HCT116 (cell line): Measurements from ENCODE around the gene MESP2. TPM values are rescaled to one million over a fixed set of nuclear protein-coding genes. Genes with fewer than 3 reads are reported as not detected.

Experiments
- ATAC-seq: fragments of 200-7000 bp; cut with Tn5 transposase; 2 replicates; pipeline ENCODE4 v1.9.1; 2020; ENCODE audit warnings: mild to moderate bottlenecking, moderate library complexity
- BruUV-seq: library from RNA; stranded (reverse); fragments of 400-500 nt; replicated peaks from 2 replicates; lab custom pipeline; 2021; lab: Mats Ljungman, UMichigan
- CTCF ChIA-PET: fragments of 300-600 bp; sonication (Branson Sonifier 250); formaldehyde crosslinking; loops from one replicate; lab custom pipeline; 2021; ENCODE audit warnings: antibody characterized with exemption; lab: Charles Lee
- POLR2A ChIA-PET: fragments of 300-600, 350-600 bp; sonication (Branson Sonifier 250); formaldehyde crosslinking; loops from one replicate; lab custom pipeline; 2021; ENCODE audit warnings: antibody characterized with exemption; lab: Charles Lee
- RAD21 ChIA-PET, 2 experiments: fragments of 300-600 bp; sonication (Branson Sonifier 250); formaldehyde crosslinking; loops; one replicate each; lab custom pipeline; 2023; ENCODE audit warnings: low total read pairs in 2 of 2; ENCODE audit not compliant: uncharacterized antibody in 2 of 2, unreplicated experiment in 2 of 2, low non-redundant PET in 1 of 2; lab: Charles Lee
- DNase-seq: peaks from one replicate; pipeline ENCODE4 v3.0.0-alpha.2; 2010; ENCODE audit warnings: low read depth, low spot score
- H2AFZ ChIP-seq: fragments of 200-600 bp; shearing (Covaris generic), sonication (generic); 2 replicates; pipeline ENCODE4 v1.6.1; 2017; ENCODE audit warnings: low read depth, mixed run types, mixed read lengths, antibody characterized with exemption, low read length; ENCODE audit not compliant: poor library complexity, severe bottlenecking
- H3K27ac ChIP-seq: 2 replicates; pipeline ENCODE4 v1.5.1; 2012; ENCODE audit warnings: low read depth, low read length
- H3K27me3 ChIP-seq: fragments of 200-600 bp; sonication (generic); 2 replicates; pipeline ENCODE4 v1.6.1; 2016; ENCODE audit warnings: mixed run types, low read length, mixed read lengths; ENCODE audit not compliant: insufficient read depth
- H3K36me3 ChIP-seq, 2 experiments: fragments of 200-500 bp in 1 of 2; fragments of 200-600 bp in 1 of 2; sonication (Bioruptor generic) in 1 of 2; sonication (generic) in 1 of 2; 2 replicates each; pipeline versions ENCODE4 v1.5.1 to v1.6.1; 2014 to 2016; ENCODE audit warnings: low read length in 2 of 2, inconsistent platforms in 1 of 2, mixed read lengths in 1 of 2, mixed run types in 1 of 2; ENCODE audit not compliant: insufficient read depth in 2 of 2, control insufficient read depth in 1 of 2
- H3K4me1 ChIP-seq, 2 experiments: fragments of 200-600 bp in 1 of 2; sonication (generic) in 1 of 2; 2 replicates each; pipeline versions ENCODE4 v1.5.1 to v1.6.1; 2012 to 2017; ENCODE audit warnings: low read length in 2 of 2, inconsistent platforms in 1 of 2, mild to moderate bottlenecking in 1 of 2, mixed read lengths in 1 of 2, mixed run types in 1 of 2, moderate library complexity in 1 of 2; ENCODE audit not compliant: insufficient read depth in 2 of 2, control insufficient read depth in 1 of 2
- H3K4me2 ChIP-seq: fragments of 200-600 bp; sonication (generic); 2 replicates; pipeline ENCODE4 v1.6.1; 2017; ENCODE audit warnings: mixed run types, low read length, mixed read lengths
- H3K4me3 ChIP-seq, 2 experiments: fragments of 200-600 bp in 1 of 2; sonication (generic) in 1 of 2; replicated peaks in 1 of 2; 2 replicates each; pipeline ENCODE4 v1.5.1; 2011 to 2016; ENCODE audit warnings: low read length in 2 of 2, control low read depth in 1 of 2, low read depth in 1 of 2, mild to moderate bottlenecking in 1 of 2, mixed read lengths in 1 of 2, mixed run types in 1 of 2
- H3K79me2 ChIP-seq: fragments of 200-600 bp; sonication (generic); 2 replicates; pipeline ENCODE4 v1.6.1; 2017; ENCODE audit warnings: mild to moderate bottlenecking, mixed run types, low read length, moderate library complexity, mixed read lengths; ENCODE audit not compliant: insufficient read depth
- H3K9ac ChIP-seq: fragments of 200-600 bp; sonication (generic); 2 replicates; pipeline ENCODE4 v1.6.1; 2016; ENCODE audit warnings: low read length, mixed read lengths
- H3K9me2 ChIP-seq: fragments of 200-600 bp; sonication (generic), shearing (Covaris generic); 2 replicates; pipeline ENCODE4 v1.6.1; 2017; ENCODE audit warnings: mixed run types, mild to moderate bottlenecking, moderate library complexity; ENCODE audit not compliant: insufficient read depth
- H3K9me3 ChIP-seq, 2 experiments: fragments of 200-500 bp in 1 of 2; fragments of 200-600 bp in 1 of 2; sonication (Bioruptor generic) in 1 of 2; sonication (generic) in 1 of 2; 2 replicates each; pipeline ENCODE4 v1.6.1; 2014 to 2017; ENCODE audit warnings: low read length in 2 of 2, mixed read lengths in 2 of 2, inconsistent platforms in 1 of 2, low read depth in 1 of 2, mild to moderate bottlenecking in 1 of 2, mixed run types in 1 of 2, moderate library complexity in 1 of 2; ENCODE audit not compliant: control insufficient read depth in 1 of 2, insufficient read depth in 1 of 2
- H4K20me1 ChIP-seq: fragments of 200-600 bp; sonication (generic), shearing (Covaris generic); 2 replicates; pipeline ENCODE4 v1.6.1; 2017; ENCODE audit warnings: mixed run types, mild to moderate bottlenecking, moderate library complexity; ENCODE audit not compliant: insufficient read depth
- CBX3 ChIP-seq: IDR thresholded peaks from 2 replicates; pipeline ENCODE4 v1.6.1; 2012; ENCODE audit warnings: low read depth
- CEBPB ChIP-seq: IDR thresholded peaks from 2 replicates; pipeline ENCODE4 v1.6.1; 2012; ENCODE audit warnings: low read depth
- EGR1 ChIP-seq: IDR thresholded peaks from 2 replicates; pipeline ENCODE4 v1.6.1; 2012; ENCODE audit warnings: low read depth
- ELF1 ChIP-seq: IDR thresholded peaks from 2 replicates; pipeline ENCODE4 v1.6.1; 2012; ENCODE audit warnings: low read depth, borderline replicate concordance
- EZH2 ChIP-seq: fragments of 200-600 bp; sonication (generic); IDR thresholded peaks from 2 replicates; pipeline ENCODE4 v1.6.1; 2017; ENCODE audit warnings: antibody characterized with exemption, mixed run types
- EZH2phosphoT487 ChIP-seq: fragments of 200-600 bp; IDR thresholded peaks from 2 replicates; pipeline ENCODE4 v1.6.1; 2018; ENCODE audit warnings: antibody characterized with exemption, borderline replicate concordance
- FOSL1 ChIP-seq: IDR thresholded peaks from 2 replicates; pipeline ENCODE4 v1.6.1; 2012; ENCODE audit warnings: low read depth
- POLR2A ChIP-seq: IDR thresholded peaks from 2 replicates; pipeline ENCODE4 v1.7.0; 2011; ENCODE audit warnings: borderline replicate concordance; ENCODE audit not compliant: insufficient read depth, insufficient read length; ENCODE audit errors: extremely low read depth
- POLR2AphosphoS5 ChIP-seq: IDR thresholded peaks from 2 replicates; pipeline ENCODE4 v1.6.1; 2011; ENCODE audit warnings: mild to moderate bottlenecking, low read depth, low read length, moderate library complexity
- RAD21 ChIP-seq: IDR thresholded peaks from 2 replicates; pipeline ENCODE4 v1.6.1; 2012; ENCODE audit warnings: low read depth, mild to moderate bottlenecking
- SIN3A ChIP-seq: IDR thresholded peaks from 2 replicates; pipeline ENCODE4 v1.6.1; 2012; ENCODE audit warnings: low read depth
- SP1 ChIP-seq: IDR thresholded peaks from 2 replicates; pipeline ENCODE4 v1.6.1; 2012; ENCODE audit warnings: low read depth
- SRF ChIP-seq: IDR thresholded peaks from 2 replicates; pipeline ENCODE4 v1.6.1; 2012; ENCODE audit warnings: low read depth
- TCF7L2 ChIP-seq: IDR thresholded peaks from 2 replicates; pipeline ENCODE4 v1.7.0; 2011; ENCODE audit warnings: borderline replicate concordance, inconsistent platforms; ENCODE audit not compliant: insufficient read depth, insufficient read length; ENCODE audit errors: extremely low read depth
- ZFX ChIP-seq: fragments of 450-650 bp; IDR thresholded peaks from 2 replicates; pipeline ENCODE4 v1.6.1; 2017
- ZNF274 ChIP-seq: fragments of 200-500 bp; sonication (Bioruptor generic); IDR thresholded peaks from 2 replicates; pipeline ENCODE4 v1.6.1; 2014; ENCODE audit warnings: mild to moderate bottlenecking, low read depth, low read length, inconsistent platforms
- intact Hi-C: fragments of 100-400 bp; cut with micrococcal nuclease; formaldehyde crosslinking; loops from 2 replicates; pipeline ENCODE4 v1.10.0; 2022
- total RNA-seq: library from RNA; stranded (reverse); gene quantifications from one replicate; pipeline ENCODE4 v1.2.1, GENCODE V29; 2021; ENCODE audit not compliant: unreplicated experiment
- TF ChIP-seq, protein P1 (sequence below): IDR thresholded peaks from 2 replicates; pipeline ENCODE4 v1.6.1; 2012; ENCODE audit warnings: low read depth
- TF ChIP-seq, protein P2 (sequence below): IDR thresholded peaks from 2 replicates; pipeline ENCODE4 v1.6.1; 2012
- TF ChIP-seq, protein P3 (sequence below), 3 experiments: fragments of 200-600 bp in 1 of 3; sonication (generic) in 1 of 3; IDR thresholded peaks in 2 of 3; conservative IDR thresholded peaks in 1 of 3; 2 replicates each; pipeline ENCODE4 v1.5.1; 2012 to 2017; ENCODE audit warnings: low read depth in 2 of 3, low read length in 2 of 3, antibody characterized with exemption in 1 of 3, borderline replicate concordance in 1 of 3, control low read depth in 1 of 3, mild to moderate bottlenecking in 1 of 3, mixed read lengths in 1 of 3, mixed run types in 1 of 3, moderate library complexity in 1 of 3; ENCODE audit not compliant: insufficient read depth in 1 of 3
- TF ChIP-seq, protein P4 (sequence below): IDR thresholded peaks from 2 replicates; pipeline ENCODE4 v1.6.1; 2012

Gene MESP2
- total RNA-seq, 1 experiment from 2014 or later: 0.20 TPM

DNA sequence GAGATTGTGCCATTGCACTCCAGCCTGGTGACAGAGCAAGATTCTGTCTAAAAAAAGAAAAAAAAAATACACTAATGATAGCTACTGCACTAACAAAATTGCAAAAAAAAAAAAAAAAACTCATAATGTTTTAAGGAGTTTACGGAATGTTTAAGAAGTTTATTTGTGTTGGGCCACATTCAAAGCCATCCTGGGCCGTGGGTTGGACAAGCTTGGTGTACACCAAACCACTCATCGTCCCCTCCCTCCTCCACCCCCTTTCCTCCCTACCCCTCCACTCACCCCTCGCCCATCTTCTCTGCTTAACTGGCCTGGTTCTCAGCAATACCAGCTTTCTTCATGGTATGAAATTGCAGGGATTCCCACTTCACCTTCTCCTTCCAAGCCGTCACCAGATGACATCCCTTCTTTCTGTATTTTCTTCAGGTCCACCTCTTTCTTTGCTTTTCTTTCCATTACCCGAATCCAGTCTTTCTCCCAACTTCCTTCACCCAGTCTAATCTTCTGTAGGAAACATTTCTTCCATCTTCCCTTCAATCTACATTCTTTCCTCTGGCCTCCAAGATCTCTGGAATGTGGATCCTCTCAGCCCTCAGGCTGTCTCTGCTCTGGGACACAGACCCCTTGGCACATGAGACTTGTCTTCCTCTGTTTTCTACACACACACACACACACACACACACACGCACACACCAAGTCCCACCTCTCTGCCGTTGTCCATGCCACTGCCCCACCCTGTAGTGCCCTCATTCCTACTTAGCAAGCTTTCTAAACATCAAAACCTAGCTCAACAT lies 21.6 kb upstream of the MESP2 start:
- DNase-seq: no peak
- peaks cover 2 to 20% of the 10 kb centered on the region in 2 experiments; a peak in 2 of 4 replicates for H3K4me1 ChIP-seq
- no peak overlapping the region for H3K27ac ChIP-seq
- no peak overlapping the region for H3K4me3 ChIP-seq
- no peaks in the 10 kb centered on the region; the same call in 1 of the 2 replicates for H3K79me2 ChIP-seq
- RAD21 ChIA-PET: no interaction called here
- no peak overlapping the region for H3K4me2 ChIP-seq
- TF ChIP-seq ZNF274 (no peak), TCF7L2 (no peak), ELF1 (no peak), EZH2phosphoT487 (no peak), EGR1 (no peak), SIN3A (no peak), FOSL1 (no peak), POLR2A (no peak), RAD21 (no peak), CBX3 (no peak), SP1 (no peak), ZFX (no peak), SRF (no peak), POLR2AphosphoS5 (no peak), EZH2 (no peak), CEBPB (no peak)
- TF ChIP-seq, protein P1, sequence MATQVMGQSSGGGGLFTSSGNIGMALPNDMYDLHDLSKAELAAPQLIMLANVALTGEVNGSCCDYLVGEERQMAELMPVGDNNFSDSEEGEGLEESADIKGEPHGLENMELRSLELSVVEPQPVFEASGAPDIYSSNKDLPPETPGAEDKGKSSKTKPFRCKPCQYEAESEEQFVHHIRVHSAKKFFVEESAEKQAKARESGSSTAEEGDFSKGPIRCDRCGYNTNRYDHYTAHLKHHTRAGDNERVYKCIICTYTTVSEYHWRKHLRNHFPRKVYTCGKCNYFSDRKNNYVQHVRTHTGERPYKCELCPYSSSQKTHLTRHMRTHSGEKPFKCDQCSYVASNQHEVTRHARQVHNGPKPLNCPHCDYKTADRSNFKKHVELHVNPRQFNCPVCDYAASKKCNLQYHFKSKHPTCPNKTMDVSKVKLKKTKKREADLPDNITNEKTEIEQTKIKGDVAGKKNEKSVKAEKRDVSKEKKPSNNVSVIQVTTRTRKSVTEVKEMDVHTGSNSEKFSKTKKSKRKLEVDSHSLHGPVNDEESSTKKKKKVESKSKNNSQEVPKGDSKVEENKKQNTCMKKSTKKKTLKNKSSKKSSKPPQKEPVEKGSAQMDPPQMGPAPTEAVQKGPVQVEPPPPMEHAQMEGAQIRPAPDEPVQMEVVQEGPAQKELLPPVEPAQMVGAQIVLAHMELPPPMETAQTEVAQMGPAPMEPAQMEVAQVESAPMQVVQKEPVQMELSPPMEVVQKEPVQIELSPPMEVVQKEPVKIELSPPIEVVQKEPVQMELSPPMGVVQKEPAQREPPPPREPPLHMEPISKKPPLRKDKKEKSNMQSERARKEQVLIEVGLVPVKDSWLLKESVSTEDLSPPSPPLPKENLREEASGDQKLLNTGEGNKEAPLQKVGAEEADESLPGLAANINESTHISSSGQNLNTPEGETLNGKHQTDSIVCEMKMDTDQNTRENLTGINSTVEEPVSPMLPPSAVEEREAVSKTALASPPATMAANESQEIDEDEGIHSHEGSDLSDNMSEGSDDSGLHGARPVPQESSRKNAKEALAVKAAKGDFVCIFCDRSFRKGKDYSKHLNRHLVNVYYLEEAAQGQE: no peak
- TF ChIP-seq, protein P2, sequence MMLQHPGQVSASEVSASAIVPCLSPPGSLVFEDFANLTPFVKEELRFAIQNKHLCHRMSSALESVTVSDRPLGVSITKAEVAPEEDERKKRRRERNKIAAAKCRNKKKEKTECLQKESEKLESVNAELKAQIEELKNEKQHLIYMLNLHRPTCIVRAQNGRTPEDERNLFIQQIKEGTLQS: no peak
- TF ChIP-seq, protein P3, sequence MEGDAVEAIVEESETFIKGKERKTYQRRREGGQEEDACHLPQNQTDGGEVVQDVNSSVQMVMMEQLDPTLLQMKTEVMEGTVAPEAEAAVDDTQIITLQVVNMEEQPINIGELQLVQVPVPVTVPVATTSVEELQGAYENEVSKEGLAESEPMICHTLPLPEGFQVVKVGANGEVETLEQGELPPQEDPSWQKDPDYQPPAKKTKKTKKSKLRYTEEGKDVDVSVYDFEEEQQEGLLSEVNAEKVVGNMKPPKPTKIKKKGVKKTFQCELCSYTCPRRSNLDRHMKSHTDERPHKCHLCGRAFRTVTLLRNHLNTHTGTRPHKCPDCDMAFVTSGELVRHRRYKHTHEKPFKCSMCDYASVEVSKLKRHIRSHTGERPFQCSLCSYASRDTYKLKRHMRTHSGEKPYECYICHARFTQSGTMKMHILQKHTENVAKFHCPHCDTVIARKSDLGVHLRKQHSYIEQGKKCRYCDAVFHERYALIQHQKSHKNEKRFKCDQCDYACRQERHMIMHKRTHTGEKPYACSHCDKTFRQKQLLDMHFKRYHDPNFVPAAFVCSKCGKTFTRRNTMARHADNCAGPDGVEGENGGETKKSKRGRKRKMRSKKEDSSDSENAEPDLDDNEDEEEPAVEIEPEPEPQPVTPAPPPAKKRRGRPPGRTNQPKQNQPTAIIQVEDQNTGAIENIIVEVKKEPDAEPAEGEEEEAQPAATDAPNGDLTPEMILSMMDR (IDR thresholded peaks at IDR 0.05 in 2 of 3, conservative IDR thresholded peaks at IDR 0.05 in 1 of 3; ENCODE audit: borderline replicate concordance in 1 of 3, insufficient read depth in 1 of 3, low read depth in 2 of 3, low read length in 2 of 3): no peak
- TF ChIP-seq, protein P4, sequence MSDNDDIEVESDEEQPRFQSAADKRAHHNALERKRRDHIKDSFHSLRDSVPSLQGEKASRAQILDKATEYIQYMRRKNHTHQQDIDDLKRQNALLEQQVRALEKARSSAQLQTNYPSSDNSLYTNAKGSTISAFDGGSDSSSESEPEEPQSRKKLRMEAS: no peak
- TF ChIP-seq, all 23 proteins: peak for 0
- Histone ChIP-seq H3K27me3 (no peaks in the 10 kb centered on the region), H4K20me1 (no peaks in the 10 kb centered on the region), H3K9ac (no peak overlapping the region), H3K36me3 (no peaks in the 10 kb centered on the region), H3K9me3 (no peaks in the 10 kb centered on the region), H3K9me2 (no peaks in the 10 kb centered on the region), H2AFZ (no peak overlapping the region)
- BruUV-seq: no TSS peak
- CTCF ChIA-PET: interaction anchor here (0.6 to 2.0 kb wide), 4 partner anchors 14 to 134 kb away, joined by 3 to 4 read pairs (median 4); no protein-coding TSS in a partner anchor
- POLR2A ChIA-PET: no interaction called here
- ATAC-seq: no peak
- intact Hi-C loops: no loop called here
